Keratinocyte (primary cell): Measurements from ENCODE around the gene TACC2.

Experiments used
- EZH2 ChIP-seq: IDR thresholded peaks from one replicate; pipeline ENCODE4 v1.6.1; 2012; ENCODE audit warnings: inconsistent platforms, mild to moderate bottlenecking, low read length, moderate library complexity
- TF ChIP-seq, protein P1 (sequence below), 3 experiments: IDR thresholded peaks in 1 of 3; conservative IDR thresholded peaks in 1 of 3; optimal IDR thresholded peaks in 1 of 3; 2 replicates in 2 of 3; 3 replicates in 1 of 3; pipeline versions ENCODE3 to v1.5.1; 2011; ENCODE audit warnings: low read length in 3 of 3, mild to moderate bottlenecking in 3 of 3, moderate library complexity in 2 of 3, control low read depth in 1 of 3, inconsistent platforms in 1 of 3; ENCODE audit not compliant: insufficient read depth in 2 of 3; ENCODE audit errors: extremely low read depth in 1 of 3

DNA sequence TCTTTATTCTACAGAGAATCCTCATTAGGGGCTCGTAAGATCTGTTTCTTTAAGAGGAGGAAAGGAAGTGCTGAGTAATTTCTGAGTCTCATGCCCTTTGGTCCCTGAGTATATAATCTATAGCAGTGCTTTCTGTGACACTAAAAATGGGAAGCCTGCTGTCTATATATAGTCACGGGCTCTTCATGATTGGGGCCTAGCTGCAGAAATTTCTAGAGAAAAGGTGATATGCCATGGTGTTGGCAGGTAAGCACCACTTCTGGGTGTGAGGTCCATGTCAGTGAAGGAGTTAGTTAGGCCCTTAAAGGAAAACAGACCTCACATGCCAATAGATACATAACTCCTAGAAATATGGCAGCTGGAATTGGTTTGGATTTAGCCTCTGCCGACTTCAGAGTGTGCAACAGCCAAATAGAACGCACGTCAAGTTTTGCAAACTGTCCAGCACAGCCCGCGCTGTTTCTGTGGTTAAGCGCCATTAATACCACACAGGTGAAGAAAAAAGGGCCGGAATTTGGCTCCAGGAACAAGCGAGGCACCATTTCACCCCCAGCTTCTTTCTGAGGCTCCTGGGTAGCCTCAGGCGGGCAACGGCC, 123.2 kb downstream of the TACC2 start:
- TF ChIP-seq, protein P1, sequence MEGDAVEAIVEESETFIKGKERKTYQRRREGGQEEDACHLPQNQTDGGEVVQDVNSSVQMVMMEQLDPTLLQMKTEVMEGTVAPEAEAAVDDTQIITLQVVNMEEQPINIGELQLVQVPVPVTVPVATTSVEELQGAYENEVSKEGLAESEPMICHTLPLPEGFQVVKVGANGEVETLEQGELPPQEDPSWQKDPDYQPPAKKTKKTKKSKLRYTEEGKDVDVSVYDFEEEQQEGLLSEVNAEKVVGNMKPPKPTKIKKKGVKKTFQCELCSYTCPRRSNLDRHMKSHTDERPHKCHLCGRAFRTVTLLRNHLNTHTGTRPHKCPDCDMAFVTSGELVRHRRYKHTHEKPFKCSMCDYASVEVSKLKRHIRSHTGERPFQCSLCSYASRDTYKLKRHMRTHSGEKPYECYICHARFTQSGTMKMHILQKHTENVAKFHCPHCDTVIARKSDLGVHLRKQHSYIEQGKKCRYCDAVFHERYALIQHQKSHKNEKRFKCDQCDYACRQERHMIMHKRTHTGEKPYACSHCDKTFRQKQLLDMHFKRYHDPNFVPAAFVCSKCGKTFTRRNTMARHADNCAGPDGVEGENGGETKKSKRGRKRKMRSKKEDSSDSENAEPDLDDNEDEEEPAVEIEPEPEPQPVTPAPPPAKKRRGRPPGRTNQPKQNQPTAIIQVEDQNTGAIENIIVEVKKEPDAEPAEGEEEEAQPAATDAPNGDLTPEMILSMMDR (optimal IDR thresholded peaks at IDR 0.05 in 1 of 3, IDR thresholded peaks at IDR 0.05 in 1 of 3, conservative IDR thresholded peaks at IDR 0.05 in 1 of 3; ENCODE audit: extremely low read depth in 1 of 3, insufficient read depth in 2 of 3, low read length in 3 of 3): no peak
- TF ChIP-seq EZH2: no peak
